ENCODE measurements around the gene PRMT7.

Gene PRMT7

GRCh38 chr16:68289621-68290329 lies 21.0 kb upstream of the PRMT7 start:
- H3K9me3 Mint-ChIP-seq = no peaks in the 10 kb centered on the region
- DNase-seq = no peak
- TF ChIP-seq CTCF (IDR thresholded peaks at IDR 0.05) = no peak
- peak overlapping the region; percentile 30 for H3K27ac Mint-ChIP-seq
- H3K27me3 Mint-ChIP-seq (ENCODE audit: low read depth, poor library complexity) = peaks cover 4% of the 10 kb centered on the region
- no peak overlapping the region for H3K4me3 Mint-ChIP-seq
- H3K36me3 Mint-ChIP-seq (ENCODE audit: low read depth) = peaks cover 40% of the 10 kb centered on the region
- H3K4me1 Mint-ChIP-seq = peaks cover 13% of the 10 kb centered on the region

- Mint-ChIP-seq H3K27ac (peak overlapping the region; percentile 30), H3K4me1 (peaks cover 13% of the 10 kb centered on the region), H3K27me3 (ENCODE audit: low read depth, poor library complexity) (peaks cover 4% of the 10 kb centered on the region), H3K9me3 (no peaks in the 10 kb centered on the region), H3K36me3 (ENCODE audit: low read depth) (peaks cover 40% of the 10 kb centered on the region), H3K4me3 (no peak overlapping the region)
- no peak for DNase-seq
- no peak for TF ChIP-seq CTCF (IDR thresholded peaks at IDR 0.05)
Measured at GRCh38 chr16:68290450-68290849, 20.4 kb upstream of the PRMT7 start.

GRCh38 chr16:68291227-68291626 lies 19.6 kb upstream of the PRMT7 start:
- Mint-ChIP-seq H3K4me3 (no peak overlapping the region), H3K27ac (no peak overlapping the region), H3K4me1 (peaks cover 13% of the 10 kb centered on the region), H3K36me3 (ENCODE audit: low read depth) (peaks cover 37% of the 10 kb centered on the region), H3K27me3 (ENCODE audit: low read depth, poor library complexity) (peaks cover 4% of the 10 kb centered on the region), H3K9me3 (no peaks in the 10 kb centered on the region)
- TF ChIP-seq CTCF (IDR thresholded peaks at IDR 0.05) = no peak
- DNase-seq = no peak

GRCh38 chr16:68292425-68292824 lies 18.4 kb upstream of the PRMT7 start:
- Mint-ChIP-seq H3K4me3 (no peak overlapping the region), H3K36me3 (ENCODE audit: low read depth) (peaks cover 36% of the 10 kb centered on the region), H3K27me3 (ENCODE audit: low read depth, poor library complexity) (peaks cover 4% of the 10 kb centered on the region), H3K9me3 (no peaks in the 10 kb centered on the region), H3K27ac (no peak overlapping the region), H3K4me1 (peaks cover 13% of the 10 kb centered on the region)
- DNase-seq = no peak
- no peak for TF ChIP-seq CTCF (IDR thresholded peaks at IDR 0.05)

- H3K27ac Mint-ChIP-seq = peak overlapping the region; percentile 58
- no peak for DNase-seq
Measured at GRCh38 chr16:68296291-68296690, 14.5 kb upstream of the PRMT7 start.

More at GRCh38 chr16:68296291-68296690, 14.5 kb upstream of the PRMT7 start:
- Mint-ChIP-seq H3K27me3 (ENCODE audit: low read depth, poor library complexity) (no peaks in the 10 kb centered on the region), H3K4me3 (no peak overlapping the region), H3K9me3 (no peaks in the 10 kb centered on the region), H3K36me3 (ENCODE audit: low read depth) (peaks cover 38% of the 10 kb centered on the region), H3K4me1 (no peaks in the 10 kb centered on the region)
- no peak for TF ChIP-seq CTCF (IDR thresholded peaks at IDR 0.05)

Data from nephron progenitor cell (in vitro differentiated cells).